ENCODE measurements around the gene BFSP2.

The BFSP2 gene

GRCh38 chr3:133459400-133459799 lies 59.5 kb downstream of the BFSP2 start:
- no peak overlapping the region for H3K4me2 ChIP-seq (ENCODE audit: insufficient read depth, low read length, poor library complexity, severe bottlenecking)
- no CpG with 5 or more reads among the region's 6 CpGs for WGBS, 2 donors (ENCODE audit: extremely low coverage in 2 of 2, insufficient read length in 2 of 2, insufficient replicate concordance in 1 of 2)
- H3K4me3 ChIP-seq (ENCODE audit: low read length in 2 of 2), result no peak overlapping the region
- no peak overlapping the region for H3K18ac ChIP-seq (ENCODE audit: low read length)
- no peak overlapping the region for H2BK15ac ChIP-seq (ENCODE audit: low read length)
- no peak overlapping the region for H2AFZ ChIP-seq (ENCODE audit: low read length)
- H3K27ac ChIP-seq (replicated peaks; ENCODE audit: low read length), result no peak overlapping the region
- no peak overlapping the region for H3K9ac ChIP-seq (ENCODE audit: low read depth, low read length, poor library complexity)
- no peak overlapping the region for H3K4ac ChIP-seq (ENCODE audit: low read length)
- no peaks in the 10 kb centered on the region for H3K27me3 ChIP-seq (ENCODE audit: control insufficient read depth in 3 of 3, insufficient read depth in 3 of 3, low read depth in 1 of 3, low read length in 3 of 3)
- H3K14ac ChIP-seq (ENCODE audit: low read length), result no peak overlapping the region
- H3K4me1 ChIP-seq (ENCODE audit: control insufficient read depth in 2 of 2, insufficient read depth in 1 of 2, low read depth in 1 of 2, low read length in 2 of 2), result peaks cover 0 to 16% of the 10 kb centered on the region in 2 donors
- DNase-seq (ENCODE audit: low spot score), result no peak
- H2BK5ac ChIP-seq (ENCODE audit: low read length), result no peak overlapping the region
- H4K8ac ChIP-seq (ENCODE audit: low read depth, low read length), result no peak overlapping the region
- no peaks in the 10 kb centered on the region for H3K36me3 ChIP-seq (replicated peaks in 1 of 2; ENCODE audit: control insufficient read depth in 2 of 2, insufficient read depth in 2 of 2, low read length in 2 of 2)
- no peak overlapping the region for H2AK5ac ChIP-seq (ENCODE audit: low read depth, low read length)
- no peak overlapping the region for H2BK12ac ChIP-seq (ENCODE audit: low read length)
- no peak overlapping the region for H3K23ac ChIP-seq (ENCODE audit: low read depth, low read length, poor library complexity)
- no peaks in the 10 kb centered on the region for H3K9me3 ChIP-seq (replicated peaks in 1 of 2; ENCODE audit: control insufficient read depth in 2 of 2, insufficient read depth in 1 of 2, low read depth in 1 of 2, low read length in 2 of 2)
- no peak overlapping the region for H2BK120ac ChIP-seq (ENCODE audit: low read depth, low read length)
- no peaks in the 10 kb centered on the region for H3K79me1 ChIP-seq (ENCODE audit: low read depth, low read length)
- no peak overlapping the region for H4K91ac ChIP-seq (ENCODE audit: low read depth, low read length, poor library complexity)

- H3K18ac ChIP-seq (ENCODE audit: low read length), result no peak overlapping the region
- no peak overlapping the region for H2AFZ ChIP-seq (ENCODE audit: low read length)
- no peak overlapping the region for H3K4me3 ChIP-seq (ENCODE audit: low read length in 2 of 2)
- no peak overlapping the region for H3K27ac ChIP-seq (replicated peaks; ENCODE audit: low read length)
- no peak overlapping the region for H2BK15ac ChIP-seq (ENCODE audit: low read length)
- H3K4me1 ChIP-seq (ENCODE audit: control insufficient read depth in 2 of 2, insufficient read depth in 1 of 2, low read depth in 1 of 2, low read length in 2 of 2), result peaks cover 0 to 21% of the 10 kb centered on the region in 2 donors
- H4K8ac ChIP-seq (ENCODE audit: low read depth, low read length), result no peak overlapping the region
- H2BK120ac ChIP-seq (ENCODE audit: low read depth, low read length), result no peak overlapping the region
- no peak overlapping the region for H3K23ac ChIP-seq (ENCODE audit: low read depth, low read length, poor library complexity)
- no peak overlapping the region for H3K14ac ChIP-seq (ENCODE audit: low read length)
- H3K79me1 ChIP-seq (ENCODE audit: low read depth, low read length), result no peaks in the 10 kb centered on the region
- DNase-seq (ENCODE audit: low spot score), result no peak
- WGBS, 2 donors (ENCODE audit: extremely low coverage in 2 of 2, insufficient read length in 2 of 2, insufficient replicate concordance in 1 of 2), result no CpG with 5 or more reads among the region's 3 CpGs
- H4K91ac ChIP-seq (ENCODE audit: low read depth, low read length, poor library complexity), result no peak overlapping the region
- no peaks in the 10 kb centered on the region for H3K9me3 ChIP-seq (replicated peaks in 1 of 2; ENCODE audit: control insufficient read depth in 2 of 2, insufficient read depth in 1 of 2, low read depth in 1 of 2, low read length in 2 of 2)
- H3K36me3 ChIP-seq (replicated peaks in 1 of 2; ENCODE audit: control insufficient read depth in 2 of 2, insufficient read depth in 2 of 2, low read length in 2 of 2), result no peaks in the 10 kb centered on the region
- no peak overlapping the region for H3K9ac ChIP-seq (ENCODE audit: low read depth, low read length, poor library complexity)
- no peak overlapping the region for H2BK12ac ChIP-seq (ENCODE audit: low read length)
- no peak overlapping the region for H2AK5ac ChIP-seq (ENCODE audit: low read depth, low read length)
- no peaks in the 10 kb centered on the region for H3K27me3 ChIP-seq (ENCODE audit: control insufficient read depth in 3 of 3, insufficient read depth in 3 of 3, low read depth in 1 of 3, low read length in 3 of 3)
- H2BK5ac ChIP-seq (ENCODE audit: low read length), result no peak overlapping the region
- no peak overlapping the region for H3K4me2 ChIP-seq (ENCODE audit: insufficient read depth, low read length, poor library complexity, severe bottlenecking)
- H3K4ac ChIP-seq (ENCODE audit: low read length), result no peak overlapping the region
These were observed 61.0 kb downstream of the BFSP2 start for GRCh38 chr3:133460809-133461208.

- H3K18ac ChIP-seq (ENCODE audit: low read length), result no peak overlapping the region
- H3K4ac ChIP-seq (ENCODE audit: low read length), result no peak overlapping the region
- H2BK12ac ChIP-seq (ENCODE audit: low read length), result no peak overlapping the region
- no peak overlapping the region for H2AFZ ChIP-seq (ENCODE audit: low read length)
- no peak overlapping the region for H3K27ac ChIP-seq (replicated peaks; ENCODE audit: low read length)
- no peak overlapping the region for H3K23ac ChIP-seq (ENCODE audit: low read depth, low read length, poor library complexity)
- no peaks in the 10 kb centered on the region for H3K27me3 ChIP-seq (ENCODE audit: control insufficient read depth in 3 of 3, insufficient read depth in 3 of 3, low read depth in 1 of 3, low read length in 3 of 3)
- H4K91ac ChIP-seq (ENCODE audit: low read depth, low read length, poor library complexity), result no peak overlapping the region
- no peak overlapping the region for H2AK5ac ChIP-seq (ENCODE audit: low read depth, low read length)
- H3K9ac ChIP-seq (ENCODE audit: low read depth, low read length, poor library complexity), result no peak overlapping the region
- H3K36me3 ChIP-seq (replicated peaks in 1 of 2; ENCODE audit: control insufficient read depth in 2 of 2, insufficient read depth in 2 of 2, low read length in 2 of 2), result no peaks in the 10 kb centered on the region
- H2BK120ac ChIP-seq (ENCODE audit: low read depth, low read length), result no peak overlapping the region
- H2BK15ac ChIP-seq (ENCODE audit: low read length), result no peak overlapping the region
- H2BK5ac ChIP-seq (ENCODE audit: low read length), result no peak overlapping the region
- WGBS, 2 donors (ENCODE audit: extremely low coverage in 2 of 2, insufficient read length in 2 of 2, insufficient replicate concordance in 1 of 2), result no CpG with 5 or more reads among the region's 4 CpGs
- H3K14ac ChIP-seq (ENCODE audit: low read length), result no peak overlapping the region
- no peaks in the 10 kb centered on the region for H3K9me3 ChIP-seq (replicated peaks in 1 of 2; ENCODE audit: control insufficient read depth in 2 of 2, insufficient read depth in 1 of 2, low read depth in 1 of 2, low read length in 2 of 2)
- H3K79me1 ChIP-seq (ENCODE audit: low read depth, low read length), result no peaks in the 10 kb centered on the region
- H3K4me3 ChIP-seq (ENCODE audit: low read length in 2 of 2), result no peak overlapping the region
- no peak overlapping the region for H3K4me2 ChIP-seq (ENCODE audit: insufficient read depth, low read length, poor library complexity, severe bottlenecking)
- no peak overlapping the region for H4K8ac ChIP-seq (ENCODE audit: low read depth, low read length)
- H3K4me1 ChIP-seq (ENCODE audit: control insufficient read depth in 2 of 2, insufficient read depth in 1 of 2, low read depth in 1 of 2, low read length in 2 of 2), result peaks cover 0 to 21% of the 10 kb centered on the region in 2 donors
- DNase-seq (ENCODE audit: low spot score), result no peak
These were observed 61.4 kb downstream of the BFSP2 start for GRCh38 chr3:133461291-133461690.

GRCh38 chr3:133463347-133463860 lies 63.5 kb downstream of the BFSP2 start:
- Histone ChIP-seq H2BK12ac (ENCODE audit: low read length) (no peak overlapping the region), H4K91ac (ENCODE audit: low read depth, low read length, poor library complexity) (no peak overlapping the region), H2AK5ac (ENCODE audit: low read depth, low read length) (no peak overlapping the region), H2BK15ac (ENCODE audit: low read length) (no peak overlapping the region), H3K4me2 (ENCODE audit: insufficient read depth, low read length, poor library complexity, severe bottlenecking) (no peak overlapping the region), H3K9me3 (replicated peaks in 1 of 2; ENCODE audit: control insufficient read depth in 2 of 2, insufficient read depth in 1 of 2, low read depth in 1 of 2, low read length in 2 of 2) (no peaks in the 10 kb centered on the region), H3K27ac (replicated peaks; ENCODE audit: low read length) (no peak overlapping the region), H3K27me3 (ENCODE audit: control insufficient read depth in 3 of 3, insufficient read depth in 3 of 3, low read depth in 1 of 3, low read length in 3 of 3) (no peaks in the 10 kb centered on the region), H3K4me3 (ENCODE audit: low read length in 2 of 2) (no peak overlapping the region), H3K9ac (ENCODE audit: low read depth, low read length, poor library complexity) (no peak overlapping the region), H3K4ac (ENCODE audit: low read length) (no peak overlapping the region), H2BK120ac (ENCODE audit: low read depth, low read length) (no peak overlapping the region), H3K23ac (ENCODE audit: low read depth, low read length, poor library complexity) (no peak overlapping the region), H3K79me1 (ENCODE audit: low read depth, low read length) (no peaks in the 10 kb centered on the region), H3K36me3 (replicated peaks in 1 of 2; ENCODE audit: control insufficient read depth in 2 of 2, insufficient read depth in 2 of 2, low read length in 2 of 2) (no peaks in the 10 kb centered on the region), H3K14ac (ENCODE audit: low read length) (no peak overlapping the region), H2AFZ (ENCODE audit: low read length) (no peak overlapping the region), H3K4me1 (ENCODE audit: control insufficient read depth in 2 of 2, insufficient read depth in 1 of 2, low read depth in 1 of 2, low read length in 2 of 2) (peaks cover 0 to 30% of the 10 kb centered on the region in 2 donors), H4K8ac (ENCODE audit: low read depth, low read length) (no peak overlapping the region), H3K18ac (ENCODE audit: low read length) (no peak overlapping the region), H2BK5ac (ENCODE audit: low read length) (no peak overlapping the region)
- WGBS, 2 donors (ENCODE audit: extremely low coverage in 2 of 2, insufficient read length in 2 of 2, insufficient replicate concordance in 1 of 2), result no CpG with 5 or more reads among the region's 8 CpGs
- DNase-seq (ENCODE audit: low spot score), result no peak

Measured in neuronal stem cell (in vitro differentiated cells).